Measurements from ENCODE around the gene USP35.

DNA sequence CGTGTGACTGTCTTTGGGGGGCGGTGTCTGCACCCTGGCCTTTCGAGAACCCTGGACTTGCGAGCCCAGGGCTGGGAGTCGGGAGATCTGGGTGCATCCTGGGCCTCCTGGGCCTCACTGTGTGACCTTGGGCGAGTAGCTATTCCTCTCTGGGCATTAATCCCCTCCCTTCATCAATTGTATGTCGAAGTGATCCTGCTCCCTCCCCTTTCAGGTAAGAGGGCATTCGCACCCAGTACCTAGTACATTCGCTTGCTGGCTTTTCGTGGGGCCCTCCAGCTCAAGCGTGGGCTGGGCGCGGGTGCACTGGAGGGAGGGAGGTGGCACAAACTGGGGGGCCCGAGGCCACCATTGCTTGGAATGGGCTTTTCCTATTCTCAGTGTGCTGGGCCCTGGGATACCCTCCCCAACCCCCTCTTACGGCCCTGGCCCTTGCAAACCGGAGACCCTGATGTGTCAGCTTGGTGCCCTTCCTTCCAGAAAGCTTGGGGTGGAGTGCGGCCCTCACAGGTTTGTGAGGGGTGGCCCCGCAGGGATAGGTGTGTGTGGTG, 530 bp downstream of the USP35 start:
- TF ChIP-seq, protein P1, sequence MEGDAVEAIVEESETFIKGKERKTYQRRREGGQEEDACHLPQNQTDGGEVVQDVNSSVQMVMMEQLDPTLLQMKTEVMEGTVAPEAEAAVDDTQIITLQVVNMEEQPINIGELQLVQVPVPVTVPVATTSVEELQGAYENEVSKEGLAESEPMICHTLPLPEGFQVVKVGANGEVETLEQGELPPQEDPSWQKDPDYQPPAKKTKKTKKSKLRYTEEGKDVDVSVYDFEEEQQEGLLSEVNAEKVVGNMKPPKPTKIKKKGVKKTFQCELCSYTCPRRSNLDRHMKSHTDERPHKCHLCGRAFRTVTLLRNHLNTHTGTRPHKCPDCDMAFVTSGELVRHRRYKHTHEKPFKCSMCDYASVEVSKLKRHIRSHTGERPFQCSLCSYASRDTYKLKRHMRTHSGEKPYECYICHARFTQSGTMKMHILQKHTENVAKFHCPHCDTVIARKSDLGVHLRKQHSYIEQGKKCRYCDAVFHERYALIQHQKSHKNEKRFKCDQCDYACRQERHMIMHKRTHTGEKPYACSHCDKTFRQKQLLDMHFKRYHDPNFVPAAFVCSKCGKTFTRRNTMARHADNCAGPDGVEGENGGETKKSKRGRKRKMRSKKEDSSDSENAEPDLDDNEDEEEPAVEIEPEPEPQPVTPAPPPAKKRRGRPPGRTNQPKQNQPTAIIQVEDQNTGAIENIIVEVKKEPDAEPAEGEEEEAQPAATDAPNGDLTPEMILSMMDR (IDR thresholded peaks at IDR 0.05 in 2 of 3, conservative IDR thresholded peaks at IDR 0.05 in 1 of 3; ENCODE audit: borderline replicate concordance in 1 of 3, insufficient read depth in 1 of 3, low read depth in 2 of 3, low read length in 2 of 3), result no peak
- TF ChIP-seq POLR2AphosphoS5 (IDR thresholded peaks at IDR 0.05; ENCODE audit: low read depth, low read length) (no peak), EZH2 (IDR thresholded peaks at IDR 0.05) (no peak)
